ENCODE results near the gene ARRB1. TPM values are rescaled to one million over a fixed set of nuclear protein-coding genes. Genes with fewer than 3 reads are reported as not detected.

The ARRB1 gene
- total RNA-seq, 1 experiment from 2014 or later: 219 TPM

GRCh38 chr11:75229466-75229865 lies 122.0 kb downstream of the ARRB1 start:
- no peak for ATAC-seq
- ChIA-PET POLR2A (no interaction called here), CTCF (no interaction called here)
- no peak for DNase-seq (ENCODE audit: low read depth, low spot score)
- TF ChIP-seq POLR2AphosphoS5 (IDR thresholded peaks at IDR 0.05; ENCODE audit: low read depth, low read length): no peak
- TF ChIP-seq SIN3A (IDR thresholded peaks at IDR 0.05; ENCODE audit: borderline replicate concordance, insufficient read depth, low read depth, low read length): no peak
- H3K4me1 ChIP-seq (ENCODE audit: control insufficient read depth, insufficient read depth, low read length): no peaks in the 10 kb centered on the region
- no TSS peak for BruUV-seq (replicated peaks)
- no peak overlapping the region for H3K4me3 ChIP-seq (ENCODE audit: low read depth in 2 of 2, low read length in 2 of 2)
- H3K27me3 ChIP-seq (ENCODE audit: control insufficient read depth, insufficient read depth, low read length): no peaks in the 10 kb centered on the region
- intact Hi-C loops (cut with micrococcal nuclease; ENCODE audit: unreplicated experiment): no loop called here
- H3K9me3 ChIP-seq (ENCODE audit: control insufficient read depth, insufficient read depth, low read depth, low read length): no peaks in the 10 kb centered on the region
- in situ Hi-C loops (cut with HindIII; ENCODE audit: low pct_unique_long_range_greater_than_20kb, low sequenced_read_pairs): loop anchor here (25.0 kb wide), 1 partner anchor 217 kb away; no protein-coding TSS in a partner anchor
- H3K27ac ChIP-seq (ENCODE audit: low read length): no peak overlapping the region
- H3K36me3 ChIP-seq (ENCODE audit: control insufficient read depth, insufficient read depth, low read length): no peaks in the 10 kb centered on the region

- Histone ChIP-seq H3K36me3 (ENCODE audit: control insufficient read depth, insufficient read depth, low read length) (no peaks in the 10 kb centered on the region), H3K27ac (ENCODE audit: low read length) (no peak overlapping the region), H3K9me3 (ENCODE audit: control insufficient read depth, insufficient read depth, low read depth, low read length) (no peaks in the 10 kb centered on the region), H3K4me1 (ENCODE audit: control insufficient read depth, insufficient read depth, low read length) (no peaks in the 10 kb centered on the region), H3K4me3 (ENCODE audit: low read depth in 2 of 2, low read length in 2 of 2) (no peak overlapping the region), H3K27me3 (ENCODE audit: control insufficient read depth, insufficient read depth, low read length) (no peaks in the 10 kb centered on the region)
- TF ChIP-seq CTCF (IDR thresholded peaks at IDR 0.05) (no peak), POLR2AphosphoS5 (IDR thresholded peaks at IDR 0.05; ENCODE audit: low read depth, low read length) (no peak), SIN3A (IDR thresholded peaks at IDR 0.05; ENCODE audit: borderline replicate concordance, insufficient read depth, low read depth, low read length) (no peak), REST (IDR thresholded peaks at IDR 0.05; ENCODE audit: insufficient read depth in 1 of 2, low read depth in 2 of 2, low read length in 1 of 2) (no peak), TCF7L2 (IDR thresholded peaks at IDR 0.05; ENCODE audit: low read depth, low read length) (no peak)
- ATAC-seq (no peak), DNase-seq (ENCODE audit: low read depth, low spot score) (no peak)
- in situ Hi-C loops (cut with HindIII; ENCODE audit: low pct_unique_long_range_greater_than_20kb, low sequenced_read_pairs) (loop anchor here (25.0 kb wide), 1 partner anchor 213 kb away; no protein-coding TSS in a partner anchor), intact Hi-C loops (cut with micrococcal nuclease; ENCODE audit: unreplicated experiment) (no loop called here)
- POLR2A ChIA-PET: no interaction called here
- BruUV-seq (replicated peaks): no TSS peak
- CTCF ChIA-PET: interaction anchor here (0.5 to 1.2 kb wide), 2 partner anchors 16 to 58 kb away, joined by 3 to 5 read pairs; no protein-coding TSS in a partner anchor
These were observed 125.7 kb downstream of the ARRB1 start for GRCh38 chr11:75225794-75226193.

DNA sequence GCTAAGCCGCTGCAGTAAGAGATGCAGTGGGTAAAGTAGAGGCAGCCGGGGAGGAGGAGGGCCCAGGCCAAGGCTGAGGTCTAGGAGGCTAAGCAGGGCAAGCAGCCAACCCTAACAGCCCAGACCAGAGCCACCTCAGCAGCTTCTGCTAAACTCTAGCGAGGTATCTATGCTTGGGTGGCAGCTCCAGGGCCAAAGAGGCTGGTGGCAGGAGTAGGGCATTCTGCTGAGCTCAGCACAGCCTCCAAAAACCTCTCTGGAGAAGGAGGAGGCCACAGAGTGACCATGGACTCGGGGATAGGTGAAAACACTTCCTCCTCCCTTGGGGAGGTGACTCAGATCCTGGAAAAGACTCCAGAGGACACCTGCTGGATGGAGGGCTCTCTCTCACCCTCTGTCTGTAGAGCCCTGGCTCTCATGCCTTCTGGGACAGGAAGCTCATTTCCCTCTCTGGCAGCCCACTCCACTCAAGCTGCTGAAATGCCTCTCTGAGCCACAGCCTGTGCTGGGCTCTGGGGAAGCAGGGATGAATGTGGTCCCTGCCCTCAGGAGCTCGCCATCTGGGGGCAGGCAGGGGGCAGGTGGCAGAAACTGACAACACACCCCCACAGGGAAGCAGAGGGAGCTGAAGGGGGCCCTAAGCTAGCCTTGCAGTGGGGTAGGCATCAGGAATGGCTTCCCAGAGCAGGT lies 127.4 kb downstream of the ARRB1 start:
- in situ Hi-C loops (cut with HindIII; ENCODE audit: low pct_unique_long_range_greater_than_20kb, low sequenced_read_pairs) (loop anchor here (25.0 kb wide), 2 partner anchors 112 to 312 kb away; no protein-coding TSS in a partner anchor), intact Hi-C loops (cut with micrococcal nuclease; ENCODE audit: unreplicated experiment) (no loop called here)
- DNase-seq (ENCODE audit: low read depth, low spot score): no peak

More for the DNA sequence above, 127.4 kb downstream of the ARRB1 start:
- TF ChIP-seq REST (IDR thresholded peaks at IDR 0.05; ENCODE audit: insufficient read depth in 1 of 2, low read depth in 2 of 2, low read length in 1 of 2) (no peak), POLR2AphosphoS5 (IDR thresholded peaks at IDR 0.05; ENCODE audit: low read depth, low read length) (no peak), CTCF (IDR thresholded peaks at IDR 0.05) (no peak), SIN3A (IDR thresholded peaks at IDR 0.05; ENCODE audit: borderline replicate concordance, insufficient read depth, low read depth, low read length) (no peak), TCF7L2 (IDR thresholded peaks at IDR 0.05; ENCODE audit: low read depth, low read length) (no peak)
- CTCF ChIA-PET: interaction anchor here (1.0 to 1.4 kb wide), 3 partner anchors 19 to 28 kb away, joined by 4 to 5 read pairs (median 5); no protein-coding TSS in a partner anchor
- no TSS peak for BruUV-seq (replicated peaks)
- POLR2A ChIA-PET: no interaction called here
- Histone ChIP-seq H3K4me1 (ENCODE audit: control insufficient read depth, insufficient read depth, low read length) (no peaks in the 10 kb centered on the region), H3K27me3 (ENCODE audit: control insufficient read depth, insufficient read depth, low read length) (no peaks in the 10 kb centered on the region), H3K4me3 (ENCODE audit: low read depth in 2 of 2, low read length in 2 of 2) (no peak overlapping the region), H3K27ac (ENCODE audit: low read length) (no peak overlapping the region), H3K36me3 (ENCODE audit: control insufficient read depth, insufficient read depth, low read length) (no peaks in the 10 kb centered on the region), H3K9me3 (ENCODE audit: control insufficient read depth, insufficient read depth, low read depth, low read length) (no peaks in the 10 kb centered on the region)
- ATAC-seq: peak; percentile 61
